DOHH2 (cell line): ENCODE results near the gene MEA1.
"Not testable (repeated sequence)": the region's sequence is repeated elsewhere in the genome, so short reads cannot be mapped to it uniquely, and the experiment has no call there.

Source experiments
- H3F3A ChIP-seq: fragments of 200-600 bp; sonication (generic), shearing (Covaris generic); 2 replicates; pipeline ENCODE4 v1.6.0; 2016; ENCODE audit warnings: antibody characterized with exemption, mild to moderate bottlenecking; ENCODE audit not compliant: control insufficient read depth, insufficient read depth
- H3K27ac ChIP-seq: fragments of 200-600 bp; sonication (generic); 2 replicates; pipeline ENCODE4 v1.5.1; 2014; ENCODE audit warnings: low read depth, mild to moderate bottlenecking, low read length, moderate library complexity
- H3K27me3 ChIP-seq: fragments of 200-600 bp; sonication (generic); 2 replicates; pipeline ENCODE4 v1.6.1; 2014; ENCODE audit warnings: mild to moderate bottlenecking, low read length, mixed read lengths; ENCODE audit not compliant: control insufficient read depth
- H3K36me3 ChIP-seq: fragments of 200-600 bp; sonication (generic); 2 replicates; pipeline ENCODE4 v1.6.1; 2014; ENCODE audit warnings: mild to moderate bottlenecking, low read length, moderate library complexity, mixed read lengths; ENCODE audit not compliant: control insufficient read depth
- H3K4me1 ChIP-seq: fragments of 200-600 bp; sonication (generic); 2 replicates; pipeline ENCODE4 v1.6.1; 2014; ENCODE audit warnings: mild to moderate bottlenecking, low read length, mixed read lengths; ENCODE audit not compliant: control insufficient read depth
- H3K4me2 ChIP-seq: fragments of 200-600 bp; sonication (generic); 2 replicates; pipeline ENCODE4 v1.6.0; 2014; ENCODE audit warnings: mild to moderate bottlenecking, low read length, moderate library complexity
- H3K4me3 ChIP-seq: fragments of 200-600 bp; sonication (generic); 2 replicates; pipeline ENCODE4 v1.5.1; 2014; ENCODE audit warnings: mild to moderate bottlenecking, low read length, mixed read lengths
- H3K79me2 ChIP-seq: fragments of 200-600 bp; sonication (generic); 2 replicates; pipeline ENCODE4 v1.6.1; 2014; ENCODE audit warnings: mild to moderate bottlenecking, low read length, mixed read lengths; ENCODE audit not compliant: control insufficient read depth
- H3K9me2 ChIP-seq: fragments of 200-600 bp; sonication (generic); replicated peaks from 2 replicates; pipeline ENCODE4 v1.6.1; 2014; ENCODE audit warnings: mild to moderate bottlenecking, low read length, mixed read lengths; ENCODE audit not compliant: control insufficient read depth
- H3K9me3 ChIP-seq: fragments of 200-600 bp; sonication (generic); 2 replicates; pipeline ENCODE4 v1.6.1; 2014; ENCODE audit warnings: antibody characterized with exemption, low read length, mixed read lengths; ENCODE audit not compliant: control insufficient read depth, insufficient read depth
- H4K20me1 ChIP-seq: fragments of 200-600 bp; sonication (generic); 2 replicates; pipeline ENCODE4 v1.6.0; 2014; ENCODE audit warnings: low read depth, mild to moderate bottlenecking, antibody characterized with exemption, low read length, moderate library complexity; ENCODE audit not compliant: control insufficient read depth, insufficient read depth
- EZH2phosphoT487 ChIP-seq: fragments of 200-600 bp; sonication (generic); IDR thresholded peaks from 2 replicates; pipeline ENCODE4 v1.6.1; 2017; ENCODE audit warnings: borderline replicate concordance, mild to moderate bottlenecking, antibody characterized with exemption, low read length, moderate library complexity, mixed read lengths
- TF ChIP-seq, protein P1 (sequence below): fragments of 200-600 bp; sonication (generic); IDR thresholded peaks from one replicate; pipeline ENCODE4 v1.5.1; 2014; ENCODE audit warnings: antibody characterized with exemption, mild to moderate bottlenecking, low read depth, low read length; ENCODE audit not compliant: poor library complexity, severe bottlenecking

Gene MEA1

GRCh38 chr6:43006251-43006650, 7.5 kb downstream of the MEA1 start:
- Histone ChIP-seq H3K4me1 (0 out of 2 replicates have a peak, but pooled peaks cover 4% of the 10 kb centered on the region), H3K4me2 (no peak overlapping the region), H4K20me1 (no peaks in the 10 kb centered on the region), H3F3A (no peaks in the 10 kb centered on the region), H3K27ac (no peak overlapping the region), H3K79me2 (no peaks in the 10 kb centered on the region), H3K27me3 (no peaks in the 10 kb centered on the region), H3K4me3 (no peak overlapping the region), H3K36me3 (peaks cover 43% of the 10 kb centered on the region), H3K9me3 (no peaks in the 10 kb centered on the region), H3K9me2 (no peaks in the 10 kb centered on the region)
- TF ChIP-seq EZH2phosphoT487: no peak
- TF ChIP-seq, protein P1, sequence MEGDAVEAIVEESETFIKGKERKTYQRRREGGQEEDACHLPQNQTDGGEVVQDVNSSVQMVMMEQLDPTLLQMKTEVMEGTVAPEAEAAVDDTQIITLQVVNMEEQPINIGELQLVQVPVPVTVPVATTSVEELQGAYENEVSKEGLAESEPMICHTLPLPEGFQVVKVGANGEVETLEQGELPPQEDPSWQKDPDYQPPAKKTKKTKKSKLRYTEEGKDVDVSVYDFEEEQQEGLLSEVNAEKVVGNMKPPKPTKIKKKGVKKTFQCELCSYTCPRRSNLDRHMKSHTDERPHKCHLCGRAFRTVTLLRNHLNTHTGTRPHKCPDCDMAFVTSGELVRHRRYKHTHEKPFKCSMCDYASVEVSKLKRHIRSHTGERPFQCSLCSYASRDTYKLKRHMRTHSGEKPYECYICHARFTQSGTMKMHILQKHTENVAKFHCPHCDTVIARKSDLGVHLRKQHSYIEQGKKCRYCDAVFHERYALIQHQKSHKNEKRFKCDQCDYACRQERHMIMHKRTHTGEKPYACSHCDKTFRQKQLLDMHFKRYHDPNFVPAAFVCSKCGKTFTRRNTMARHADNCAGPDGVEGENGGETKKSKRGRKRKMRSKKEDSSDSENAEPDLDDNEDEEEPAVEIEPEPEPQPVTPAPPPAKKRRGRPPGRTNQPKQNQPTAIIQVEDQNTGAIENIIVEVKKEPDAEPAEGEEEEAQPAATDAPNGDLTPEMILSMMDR: no peak

- H3K9me2 ChIP-seq: no peaks in the 10 kb centered on the region
- H3K36me3 ChIP-seq: peaks cover 39% of the 10 kb centered on the region
- H3K4me1 ChIP-seq: 0 out of 2 replicates have a peak, but pooled peaks cover 4% of the 10 kb centered on the region
- H3F3A ChIP-seq: no peaks in the 10 kb centered on the region
- no peaks in the 10 kb centered on the region for H3K9me3 ChIP-seq
- no peaks in the 10 kb centered on the region for H3K79me2 ChIP-seq
- H4K20me1 ChIP-seq: no peaks in the 10 kb centered on the region
- TF ChIP-seq, protein P1: no peak
- TF ChIP-seq EZH2phosphoT487: no peak
- no peak overlapping the region for H3K4me2 ChIP-seq
- H3K4me3 ChIP-seq: no peak overlapping the region
- H3K27me3 ChIP-seq: no peaks in the 10 kb centered on the region
- no peak overlapping the region for H3K27ac ChIP-seq
Observed at GRCh38 chr6:43005844-43006243, 7.9 kb downstream of the MEA1 start.

DNA sequence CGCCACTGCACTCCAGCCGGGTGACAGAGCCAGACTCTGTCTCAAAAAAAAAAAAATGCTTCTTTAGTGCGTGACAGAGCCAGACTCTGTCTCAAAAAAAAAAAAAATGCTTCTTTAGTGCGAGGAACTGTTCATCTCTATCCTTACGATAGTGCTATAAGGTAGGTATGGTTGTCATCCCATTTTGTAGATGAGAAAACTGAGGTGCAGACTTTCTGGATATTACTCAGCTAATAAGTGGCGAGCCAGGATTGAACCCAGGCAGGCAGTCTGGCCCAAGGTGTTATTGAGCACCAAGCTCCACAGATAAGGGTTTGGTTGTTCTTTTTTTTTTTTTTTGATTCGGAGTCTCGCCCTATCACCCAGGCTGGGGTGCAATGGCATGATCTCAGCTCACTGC, 11.9 kb downstream of the MEA1 start:
- Histone ChIP-seq H3F3A (peaks cover under 1% of the 10 kb centered on the region; the same call in 1 of the 2 replicates), H3K4me1 (no peaks in the 10 kb centered on the region), H4K20me1 (no peaks in the 10 kb centered on the region), H3K27ac (no peak overlapping the region), H3K4me3 (no peak overlapping the region), H3K9me2 (no peaks in the 10 kb centered on the region), H3K27me3 (no peaks in the 10 kb centered on the region), H3K36me3 (peaks cover 2% of the 10 kb centered on the region; the same call in 1 of the 2 replicates), H3K9me3 (no peaks in the 10 kb centered on the region), H3K79me2 (no peaks in the 10 kb centered on the region), H3K4me2 (no peak overlapping the region)
- TF ChIP-seq EZH2phosphoT487: no peak
- TF ChIP-seq, protein P1: no peak

DNA sequence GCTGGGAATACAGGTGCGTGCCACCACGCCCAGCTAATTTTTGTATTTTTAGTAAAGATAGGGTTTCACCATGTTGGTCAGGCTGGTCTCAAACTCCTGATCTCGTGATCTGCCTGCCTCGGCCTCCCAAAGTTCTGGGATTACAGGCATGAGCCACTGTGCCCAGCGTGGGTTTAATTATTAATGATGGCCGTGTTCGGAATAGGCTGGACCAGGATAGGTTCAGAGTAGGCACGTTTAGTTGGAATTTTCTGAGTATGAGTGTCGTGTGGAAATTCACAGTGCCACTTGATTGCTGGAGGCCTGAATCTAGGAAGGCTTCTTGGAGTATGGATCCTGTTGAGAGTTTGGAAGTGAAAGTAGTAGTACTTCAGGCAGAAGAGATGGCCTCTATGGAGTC, 15.5 kb downstream of the MEA1 start:
- H3K9me2 ChIP-seq, H3F3A ChIP-seq, H4K20me1 ChIP-seq, H3K36me3 ChIP-seq, H3K4me3 ChIP-seq, H3K4me1 ChIP-seq, H3K79me2 ChIP-seq, H3K27me3 ChIP-seq, H3K9me3 ChIP-seq, H3K27ac ChIP-seq, H3K4me2 ChIP-seq: not testable (repeated sequence)
